ENCODE measurements around the gene MST1R.

DNA sequence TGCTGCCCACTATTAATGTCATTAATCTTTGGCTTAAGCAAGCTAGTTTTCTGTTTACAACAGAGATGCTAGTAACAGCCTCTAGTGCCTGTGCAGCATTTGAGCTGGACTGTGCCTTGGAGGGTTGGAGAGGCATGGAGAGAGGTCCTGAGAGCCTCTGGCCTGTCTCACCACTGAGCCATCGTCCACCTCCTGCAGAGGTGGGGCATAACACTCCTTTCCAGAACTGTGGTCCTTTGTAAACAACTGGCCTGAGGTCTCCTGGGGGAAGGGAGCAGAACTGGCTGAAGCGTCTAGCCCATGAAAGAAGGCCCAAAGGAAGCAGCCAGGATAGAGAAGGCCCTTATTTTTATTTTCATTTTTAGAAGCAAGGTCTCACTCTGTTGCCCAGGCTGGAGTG, 24.0 kb downstream of the MST1R start:
- TF ChIP-seq CTCF (IDR thresholded peaks at IDR 0.05; ENCODE audit: low read depth, low read length) (no peak), EZH2phosphoT487 (IDR thresholded peaks at IDR 0.05; ENCODE audit: low read depth) (no peak)
